ENCODE data around the gene EPB41.

EPB41 gene

DNA sequence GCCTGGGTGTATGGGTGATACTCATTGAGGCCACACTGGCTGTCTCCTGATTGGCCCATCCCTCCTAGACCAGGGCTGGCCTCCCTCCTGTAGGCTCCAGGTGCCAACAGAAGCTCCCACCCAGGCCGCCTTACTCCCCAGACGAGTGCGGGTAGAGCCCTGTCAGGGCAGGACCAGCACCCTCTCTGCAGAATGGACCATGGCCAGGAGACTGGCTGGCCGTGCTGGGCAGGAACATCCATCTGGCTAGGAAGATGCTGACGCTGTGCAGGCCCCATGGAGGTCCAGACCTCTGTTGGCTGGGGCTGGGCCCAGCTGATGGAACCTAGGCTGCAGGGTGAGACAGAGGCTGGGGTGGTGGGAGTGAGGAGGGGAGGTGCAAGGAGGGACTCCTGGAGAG, 25.0 kb upstream of the EPB41 start:
- TF ChIP-seq POLR2A (IDR thresholded peaks at IDR 0.05; ENCODE audit: extremely low read depth, insufficient read length): no peak
- TF ChIP-seq, protein P1, sequence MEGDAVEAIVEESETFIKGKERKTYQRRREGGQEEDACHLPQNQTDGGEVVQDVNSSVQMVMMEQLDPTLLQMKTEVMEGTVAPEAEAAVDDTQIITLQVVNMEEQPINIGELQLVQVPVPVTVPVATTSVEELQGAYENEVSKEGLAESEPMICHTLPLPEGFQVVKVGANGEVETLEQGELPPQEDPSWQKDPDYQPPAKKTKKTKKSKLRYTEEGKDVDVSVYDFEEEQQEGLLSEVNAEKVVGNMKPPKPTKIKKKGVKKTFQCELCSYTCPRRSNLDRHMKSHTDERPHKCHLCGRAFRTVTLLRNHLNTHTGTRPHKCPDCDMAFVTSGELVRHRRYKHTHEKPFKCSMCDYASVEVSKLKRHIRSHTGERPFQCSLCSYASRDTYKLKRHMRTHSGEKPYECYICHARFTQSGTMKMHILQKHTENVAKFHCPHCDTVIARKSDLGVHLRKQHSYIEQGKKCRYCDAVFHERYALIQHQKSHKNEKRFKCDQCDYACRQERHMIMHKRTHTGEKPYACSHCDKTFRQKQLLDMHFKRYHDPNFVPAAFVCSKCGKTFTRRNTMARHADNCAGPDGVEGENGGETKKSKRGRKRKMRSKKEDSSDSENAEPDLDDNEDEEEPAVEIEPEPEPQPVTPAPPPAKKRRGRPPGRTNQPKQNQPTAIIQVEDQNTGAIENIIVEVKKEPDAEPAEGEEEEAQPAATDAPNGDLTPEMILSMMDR (IDR thresholded peaks at IDR 0.05; ENCODE audit: low read depth, low read length): no peak
- TF ChIP-seq, protein P2, sequence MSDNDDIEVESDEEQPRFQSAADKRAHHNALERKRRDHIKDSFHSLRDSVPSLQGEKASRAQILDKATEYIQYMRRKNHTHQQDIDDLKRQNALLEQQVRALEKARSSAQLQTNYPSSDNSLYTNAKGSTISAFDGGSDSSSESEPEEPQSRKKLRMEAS (IDR thresholded peaks at IDR 0.05; ENCODE audit: low read depth, low read length): no peak
- no peak for TF ChIP-seq MYC (IDR thresholded peaks at IDR 0.05; ENCODE audit: low read depth, low read length)
- DNase-seq (ENCODE audit: low read depth): no peak
- no peak overlapping the region for H3K4me3 ChIP-seq (ENCODE audit: low read depth, low read length)

DNA sequence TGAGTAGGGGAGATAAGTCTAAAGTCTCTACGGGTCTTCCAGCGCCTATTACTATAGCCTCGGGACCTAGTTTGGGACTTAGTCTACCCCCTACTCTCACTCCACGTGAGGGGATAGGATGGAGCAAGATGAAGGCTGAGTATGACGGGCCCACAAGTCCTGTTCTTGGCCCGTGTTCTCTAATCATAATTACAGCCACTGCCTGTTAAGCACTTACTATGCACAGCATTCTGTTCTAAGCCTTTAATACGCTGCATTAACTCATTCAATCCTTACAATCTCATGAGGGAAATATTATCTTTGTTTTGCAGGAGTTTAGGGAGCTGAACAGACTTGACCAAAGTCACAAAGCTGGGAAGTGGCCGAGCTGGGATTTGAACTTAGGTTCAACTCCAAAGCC, 23.9 kb upstream of the EPB41 start:
- no peak for DNase-seq (ENCODE audit: low read depth)
- no peak overlapping the region for H3K4me3 ChIP-seq (ENCODE audit: low read depth, low read length)
- TF ChIP-seq MYC (IDR thresholded peaks at IDR 0.05; ENCODE audit: low read depth, low read length) (no peak), POLR2A (IDR thresholded peaks at IDR 0.05; ENCODE audit: extremely low read depth, insufficient read length) (no peak)
- TF ChIP-seq, protein P2 (IDR thresholded peaks at IDR 0.05; ENCODE audit: low read depth, low read length): no peak
- TF ChIP-seq, protein P1 (IDR thresholded peaks at IDR 0.05; ENCODE audit: low read depth, low read length): no peak

DNA sequence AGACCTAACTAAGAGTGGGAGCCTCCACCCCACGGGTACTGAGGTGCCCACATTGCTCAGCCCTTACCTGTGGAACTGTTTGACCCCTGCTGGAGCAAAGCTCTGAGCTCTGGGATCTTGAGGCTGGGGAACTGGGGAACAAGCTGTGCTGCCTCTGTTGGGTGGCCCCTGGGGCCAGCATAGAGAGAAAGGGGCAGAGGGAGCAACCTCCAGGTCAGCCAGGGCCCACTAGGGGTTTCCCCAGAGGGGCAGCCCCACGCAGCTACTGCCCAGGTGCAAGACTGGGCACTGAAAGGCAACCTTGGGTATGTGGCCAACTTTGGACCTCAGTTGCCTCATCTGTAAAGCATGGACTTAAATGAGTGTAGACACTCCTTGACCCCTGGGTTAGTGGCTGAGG, 23.5 kb upstream of the EPB41 start:
- TF ChIP-seq POLR2A (IDR thresholded peaks at IDR 0.05; ENCODE audit: extremely low read depth, insufficient read length): no peak
- TF ChIP-seq MYC (IDR thresholded peaks at IDR 0.05; ENCODE audit: low read depth, low read length): no peak
- TF ChIP-seq, protein P1 (IDR thresholded peaks at IDR 0.05; ENCODE audit: low read depth, low read length): no peak
- TF ChIP-seq, protein P2 (IDR thresholded peaks at IDR 0.05; ENCODE audit: low read depth, low read length): no peak
- no peak overlapping the region for H3K4me3 ChIP-seq (ENCODE audit: low read depth, low read length)
- no peak for DNase-seq (ENCODE audit: low read depth)

DNA sequence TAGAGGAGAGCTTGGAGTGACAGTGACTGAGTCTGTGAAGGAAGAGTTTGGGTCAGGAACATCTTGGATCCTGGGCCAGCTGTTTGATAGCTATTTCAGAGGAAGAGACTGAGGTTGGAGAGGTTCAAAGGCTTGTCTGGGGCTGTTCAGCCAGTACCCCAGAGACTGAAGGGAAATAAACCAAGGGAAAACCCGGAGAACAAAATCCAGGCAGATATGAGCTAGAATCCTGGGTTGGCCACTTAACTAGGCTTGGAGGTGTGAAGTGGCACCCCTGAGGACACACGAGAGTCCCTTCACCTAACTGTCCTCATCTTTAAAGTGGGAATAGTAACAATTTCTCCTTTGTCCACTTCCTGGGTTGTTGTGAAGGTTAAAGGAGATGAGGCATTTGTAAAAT, 23.1 kb upstream of the EPB41 start:
- no peak for DNase-seq (ENCODE audit: low read depth)
- no peak overlapping the region for H3K4me3 ChIP-seq (ENCODE audit: low read depth, low read length)
- TF ChIP-seq MYC (IDR thresholded peaks at IDR 0.05; ENCODE audit: low read depth, low read length) (no peak), POLR2A (IDR thresholded peaks at IDR 0.05; ENCODE audit: extremely low read depth, insufficient read length) (no peak)
- TF ChIP-seq, protein P1 (IDR thresholded peaks at IDR 0.05; ENCODE audit: low read depth, low read length): no peak
- TF ChIP-seq, protein P2 (IDR thresholded peaks at IDR 0.05; ENCODE audit: low read depth, low read length): no peak

DNA sequence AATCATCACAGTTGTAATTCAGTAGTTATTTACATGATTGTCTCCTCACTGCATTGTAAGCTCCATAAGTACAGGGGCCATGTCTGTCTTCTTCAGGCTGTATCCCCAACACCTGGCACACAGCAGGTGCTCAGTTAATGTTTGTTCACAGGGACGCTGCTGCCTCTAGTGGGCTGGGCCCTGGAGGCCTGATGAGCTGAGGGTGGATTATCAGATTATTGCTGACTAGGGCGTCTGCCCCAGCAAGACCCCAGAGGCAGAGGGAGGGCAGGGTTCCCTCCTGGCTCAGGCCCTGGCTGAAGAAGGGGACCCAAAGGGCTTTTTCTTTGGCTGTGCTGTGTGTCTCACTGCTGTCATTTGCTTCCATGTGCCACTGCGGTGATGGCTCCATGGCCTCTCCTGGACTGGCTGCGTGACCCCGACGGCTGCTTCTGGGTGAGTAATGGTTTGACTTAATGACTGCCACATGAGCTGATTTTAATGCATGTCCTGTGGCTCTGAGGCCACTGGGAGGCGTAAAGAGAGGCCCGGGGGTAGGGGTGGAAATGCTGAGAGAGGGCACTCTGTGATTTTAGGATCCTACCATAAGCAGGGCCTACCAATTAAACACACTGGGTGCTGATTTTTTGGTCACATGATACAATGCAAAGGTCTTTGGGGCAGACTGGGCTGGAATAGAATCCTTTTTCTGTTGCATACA, 20.8 kb upstream of the EPB41 start:
- H3K4me3 ChIP-seq (ENCODE audit: low read depth, low read length): no peak overlapping the region
- no peak for TF ChIP-seq POLR2A (IDR thresholded peaks at IDR 0.05; ENCODE audit: extremely low read depth, insufficient read length)
- TF ChIP-seq, protein P2 (IDR thresholded peaks at IDR 0.05; ENCODE audit: low read depth, low read length): no peak
- no peak for TF ChIP-seq MYC (IDR thresholded peaks at IDR 0.05; ENCODE audit: low read depth, low read length)
- TF ChIP-seq, protein P1 (IDR thresholded peaks at IDR 0.05; ENCODE audit: low read depth, low read length): no peak
- peak; percentile 31 for DNase-seq (ENCODE audit: low read depth)
